ENCODE measurements around the gene IRX6. TPM values are rescaled to one million over a fixed set of nuclear protein-coding genes. Genes with fewer than 3 reads are reported as not detected.

Gene IRX6
- total RNA-seq, 1 experiment from 2014 or later: not detected

- peaks cover 32 to 62% of the 10 kb centered on the region in 2 experiments for H3K4me1 Mint-ChIP-seq
- WGBS (ENCODE audit: extremely low coverage, insufficient read length, low lambda C conversion rate): no CpG with 5 or more reads among the region's 55 CpGs
These were observed 4.9 kb downstream of the IRX6 start for GRCh38 chr16:55328611-55329569.

More at GRCh38 chr16:55328611-55329569, 4.9 kb downstream of the IRX6 start:
- H3K4me1 ChIP-seq (ENCODE audit: insufficient read depth, low read length): no peaks in the 10 kb centered on the region
- no peak overlapping the region for H3K27ac ChIP-seq (ENCODE audit: insufficient read length, low read depth, low read length)
- H3K4me2 ChIP-seq (ENCODE audit: insufficient read depth, insufficient read length, low read length): peak overlapping the region; percentile 36
- H3K56ac ChIP-seq (ENCODE audit: insufficient read length, low read depth, low read length): no peak overlapping the region
- TF ChIP-seq CTCF (conservative IDR thresholded peaks at IDR 0.05): no peak
- DNase-seq: peak; percentile 44
- H3K79me1 ChIP-seq (ENCODE audit: insufficient read depth, low read depth, low read length, poor library complexity, severe bottlenecking): no peaks in the 10 kb centered on the region
- H3K27ac Mint-ChIP-seq: no peak overlapping the region
- peaks cover 0 to 4% of the 10 kb centered on the region in 2 experiments; a peak in 2 of 5 replicates for H3K9me3 Mint-ChIP-seq
- H3K9ac ChIP-seq (ENCODE audit: extremely low read depth, insufficient read length, low read length): no peak overlapping the region
- H4K8ac ChIP-seq (replicated peaks; ENCODE audit: insufficient read length, low read depth, low read length): no peak overlapping the region
- H3K27me3 ChIP-seq (ENCODE audit: insufficient read depth, low read length): peaks cover 89% of the 10 kb centered on the region
- H3K18ac ChIP-seq (ENCODE audit: insufficient read length, low read depth, low read length): no peak overlapping the region
- no peak overlapping the region for H2BK5ac ChIP-seq (ENCODE audit: insufficient read length, low read length)
- H2AK5ac ChIP-seq (ENCODE audit: insufficient read length, low read length): no peak overlapping the region
- no peaks in the 10 kb centered on the region for H3K79me2 ChIP-seq (ENCODE audit: insufficient read depth, low read length)
- no peak overlapping the region for H2AFZ ChIP-seq (ENCODE audit: low read length)
- peaks cover 25% of the 10 kb centered on the region for H3K23me2 ChIP-seq (ENCODE audit: insufficient read length, low read depth, low read length, poor library complexity, severe bottlenecking)
- no peaks in the 10 kb centered on the region for H3K9me3 ChIP-seq (ENCODE audit: control insufficient read depth, low read depth, low read length)
- H3K4ac ChIP-seq (ENCODE audit: low read depth, low read length): no peak overlapping the region
- H3T11ph ChIP-seq (ENCODE audit: low read length): no peak overlapping the region
- no peaks in the 10 kb centered on the region for H4K20me1 ChIP-seq (ENCODE audit: control insufficient read depth, insufficient read depth, insufficient read length)
- H2BK15ac ChIP-seq (ENCODE audit: low read depth, low read length): no peak overlapping the region
- no peak overlapping the region for H4K91ac ChIP-seq (ENCODE audit: insufficient read length, low read depth, low read length)
- H3K4me3 Mint-ChIP-seq: peak overlapping the region; percentile 46 to 72
- H2BK20ac ChIP-seq (ENCODE audit: low read depth, low read length, poor library complexity, severe bottlenecking): no peak overlapping the region
- H2BK12ac ChIP-seq (ENCODE audit: insufficient read length, low read depth, low read length): no peak overlapping the region
- no peak overlapping the region for H4K5ac ChIP-seq (ENCODE audit: insufficient read length, low read depth, low read length)
- no peak overlapping the region for H2BK120ac ChIP-seq (ENCODE audit: low read depth, low read length, poor library complexity, severe bottlenecking)
- peaks cover 100% of the 10 kb centered on the region for H3K27me3 Mint-ChIP-seq (ENCODE audit: low read depth)
- no peak overlapping the region for H3K23ac ChIP-seq (ENCODE audit: insufficient read length, low read depth, low read length)
- H3K14ac ChIP-seq (ENCODE audit: insufficient read depth, low read length): no peak overlapping the region
- no peaks in the 10 kb centered on the region for H3K36me3 Mint-ChIP-seq (ENCODE audit: insufficient read depth in 1 of 3, low read depth in 3 of 3)
